HG03045 (cell line): ENCODE data around the gene PAX2.

Experiments
- ATAC-seq: cut with Tn5 transposase; IDR thresholded peaks from one replicate; pipeline ENCODE4 v1.9.1; 2021; ENCODE audit warnings: mild to moderate bottlenecking, moderate library complexity; ENCODE audit not compliant: unreplicated experiment

Gene PAX2

GRCh38 chr10:100737355-100738054 is 7.9 kb upstream of the PAX2 start:
- no peak for ATAC-seq

GRCh38 chr10:100738055-100738827 is 7.1 kb upstream of the PAX2 start:
- ATAC-seq, result no peak

- no peak for ATAC-seq
Observed at GRCh38 chr10:100739517-100740368, 5.6 kb upstream of the PAX2 start.

GRCh38 chr10:100740476-100741377 is 4.7 kb upstream of the PAX2 start:
- ATAC-seq, result no peak

GRCh38 chr10:100741378-100742075 is 3.9 kb upstream of the PAX2 start:
- ATAC-seq, result no peak

GRCh38 chr10:100742076-100742771 is 3.2 kb upstream of the PAX2 start:
- ATAC-seq, result no peak

- no peak for ATAC-seq
Observed at GRCh38 chr10:100742936-100743335, 2.4 kb upstream of the PAX2 start.

GRCh38 chr10:100743626-100744135 is 1.7 kb upstream of the PAX2 start:
- no peak for ATAC-seq

GRCh38 chr10:100744136-100744986 is 1.0 kb upstream of the PAX2 start:
- ATAC-seq, result no peak

- no peak for ATAC-seq
Observed at GRCh38 chr10:100745882-100746783, 751 bp downstream of the PAX2 start.

- ATAC-seq, result no peak
Observed at GRCh38 chr10:100746784-100747455, 1.5 kb downstream of the PAX2 start.

GRCh38 chr10:100747456-100748230 is 2.3 kb downstream of the PAX2 start:
- ATAC-seq, result no peak

GRCh38 chr10:100748231-100749058 is 3.1 kb downstream of the PAX2 start:
- no peak for ATAC-seq

- no peak for ATAC-seq
Observed at GRCh38 chr10:100749059-100749308, 3.6 kb downstream of the PAX2 start.
